K562 (cell line): ENCODE measurements around the gene FRMD7.

Source experiments
- ETS1 ChIP-seq: conservative IDR thresholded peaks from 2 replicates; pipeline ENCODE4 v1.6.1; 2011; ENCODE audit warnings: low read depth, mild to moderate bottlenecking, low read length; ENCODE audit not compliant: control insufficient read depth
- FUS ChIP-seq: fragments of 200-400 bp; formaldehyde crosslinking; optimal IDR thresholded peaks from 2 replicates; pipeline ENCODE3; 2017; ENCODE audit warnings: low read depth, low read length
- ZNF75A ChIP-seq: fragments of 450-650 bp; formaldehyde crosslinking; IDR thresholded peaks from 2 replicates; pipeline ENCODE4 v1.4.0; 2020; ENCODE audit warnings: mild to moderate bottlenecking
- TF ChIP-seq, protein P1 (sequence below): IDR thresholded peaks from 2 replicates; pipeline ENCODE4 v1.6.1; 2012; ENCODE audit warnings: low read depth, low read length, improper control_type of control experiment, borderline replicate concordance

DNA sequence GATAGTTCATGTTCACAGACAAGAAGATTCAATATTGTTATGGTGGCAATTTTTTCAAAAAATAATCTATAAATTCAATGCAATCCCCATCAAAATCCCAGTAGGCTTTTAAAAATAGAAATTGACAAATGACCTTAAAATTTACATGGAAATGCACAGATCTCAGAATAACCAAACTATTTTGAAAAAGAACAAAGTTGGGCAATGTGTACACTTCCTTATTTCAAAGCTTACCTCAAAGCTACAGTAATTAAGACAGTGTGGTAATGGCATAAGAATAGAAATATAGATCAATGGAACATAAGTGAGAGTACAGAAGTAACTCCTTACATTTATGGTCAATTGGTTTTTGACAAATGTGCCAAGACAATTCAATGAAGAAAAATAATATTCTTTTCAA lies 39.0 kb downstream of the FRMD7 start:
- TF ChIP-seq ZNF75A (CRISPR knock-in tag) = no peak
- no peak for TF ChIP-seq ETS1
- TF ChIP-seq, protein P1, sequence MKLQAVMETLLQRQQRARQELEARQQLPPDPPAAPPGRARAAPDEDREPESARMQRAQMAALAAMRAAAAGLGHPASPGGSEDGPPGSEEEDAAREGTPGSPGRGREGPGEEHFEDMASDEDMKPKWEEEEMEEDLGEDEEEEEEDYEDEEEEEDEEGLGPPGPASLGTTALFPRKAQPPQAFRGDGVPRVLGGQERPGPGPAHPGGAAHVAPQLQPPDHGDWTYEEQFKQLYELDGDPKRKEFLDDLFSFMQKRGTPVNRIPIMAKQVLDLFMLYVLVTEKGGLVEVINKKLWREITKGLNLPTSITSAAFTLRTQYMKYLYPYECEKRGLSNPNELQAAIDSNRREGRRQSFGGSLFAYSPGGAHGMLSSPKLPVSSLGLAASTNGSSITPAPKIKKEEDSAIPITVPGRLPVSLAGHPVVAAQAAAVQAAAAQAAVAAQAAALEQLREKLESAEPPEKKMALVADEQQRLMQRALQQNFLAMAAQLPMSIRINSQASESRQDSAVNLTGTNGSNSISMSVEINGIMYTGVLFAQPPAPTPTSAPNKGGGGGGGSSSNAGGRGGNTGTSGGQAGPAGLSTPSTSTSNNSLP = no peak
- no peak for TF ChIP-seq FUS
